Epidermal melanocyte (primary cell): ENCODE data around the gene DNMT3A.

Experiments
- DNase-seq: peaks from one replicate; pipeline ENCODE4 v3.0.0; 2011; ENCODE audit warnings: low spot score; ENCODE audit not compliant: insufficient read length

The DNMT3A gene

GRCh38 chr2:25245141-25245540, 96.6 kb downstream of the DNMT3A start:
- DNase-seq, result no peak

GRCh38 chr2:25243995-25244394, 97.7 kb downstream of the DNMT3A start:
- no peak for DNase-seq

- DNase-seq, result no peak
These were observed 100.3 kb downstream of the DNMT3A start for GRCh38 chr2:25241452-25241851.

- no peak for DNase-seq
These were observed 101.1 kb downstream of the DNMT3A start for GRCh38 chr2:25240636-25241035.

- DNase-seq, result no peak
These were observed 102.8 kb downstream of the DNMT3A start for GRCh38 chr2:25238920-25239319.

GRCh38 chr2:25237764-25238163, 104.0 kb downstream of the DNMT3A start:
- no peak for DNase-seq

GRCh38 chr2:25236736-25237135, 105.0 kb downstream of the DNMT3A start:
- DNase-seq, result no peak

- peak; percentile 85 for DNase-seq
These were observed 107.0 kb downstream of the DNMT3A start for GRCh38 chr2:25234738-25235137.

GRCh38 chr2:25233916-25234605, 107.7 kb downstream of the DNMT3A start:
- DNase-seq, result no peak

- DNase-seq, result no peak
These were observed 109.4 kb downstream of the DNMT3A start for GRCh38 chr2:25232248-25232825.

- DNase-seq, result no peak
These were observed 110.8 kb downstream of the DNMT3A start for GRCh38 chr2:25230948-25231311.

GRCh38 chr2:25230198-25230947, 111.4 kb downstream of the DNMT3A start:
- DNase-seq, result no peak

- no peak for DNase-seq
These were observed 112.2 kb downstream of the DNMT3A start for GRCh38 chr2:25229279-25230197.

- DNase-seq, result peak; percentile 93
These were observed 112.9 kb downstream of the DNMT3A start for GRCh38 chr2:25228848-25229278.

- no peak for DNase-seq
These were observed 114.1 kb downstream of the DNMT3A start for GRCh38 chr2:25227576-25227975.

GRCh38 chr2:25226827-25227226, 114.9 kb downstream of the DNMT3A start:
- DNase-seq, result no peak

- no peak for DNase-seq
These were observed 119.1 kb downstream of the DNMT3A start for GRCh38 chr2:25222477-25223121.

GRCh38 chr2:25221579-25221978, 120.1 kb downstream of the DNMT3A start:
- no peak for DNase-seq

GRCh38 chr2:25220313-25220712, 121.4 kb downstream of the DNMT3A start:
- DNase-seq, result no peak

- no peak for DNase-seq
These were observed 122.1 kb downstream of the DNMT3A start for GRCh38 chr2:25219621-25220020.

GRCh38 chr2:25218100-25218499, 123.6 kb downstream of the DNMT3A start:
- no peak for DNase-seq
